HEK293 (cell line): ENCODE data around the gene PCBP2.

Experiments used
- CTCF ChIA-PET: fragments of 350-600 bp; formaldehyde crosslinking; extraction: SDS; loops from one replicate; lab custom pipeline; 2021; ENCODE audit warnings: antibody characterized with exemption; lab: Yijun Ruan, JAX
- POLR2A ChIA-PET: fragments of 300-600 bp; formaldehyde crosslinking; extraction: SDS; loops from one replicate; lab custom pipeline; 2020; ENCODE audit warnings: antibody characterized with exemption, inconsistent platforms; lab: Yijun Ruan, JAX
- H3K27ac ChIP-seq: fragments of 200-500 bp; sonication (Bioruptor generic); 2 replicates; pipeline ENCODE4 v1.5.1; 2014; ENCODE audit warnings: low read depth, low read length, control low read depth, inconsistent platforms; ENCODE audit errors: extremely low read depth
- H3K36me3 ChIP-seq, 2 experiments: fragments of 200-500 bp in 1 of 2; sonication (Bioruptor generic) in 1 of 2; 1 replicate in 1 of 2; 2 replicates in 1 of 2; pipeline ENCODE4 v1.5.1; 2014 to 2017; ENCODE audit warnings: inconsistent platforms in 2 of 2, low read length in 2 of 2; ENCODE audit not compliant: control insufficient read depth in 2 of 2, insufficient read depth in 1 of 2
- H3K4me1 ChIP-seq: fragments of 200-500 bp; sonication (Bioruptor generic); 2 replicates; pipeline ENCODE4 v1.5.1; 2014; ENCODE audit warnings: mild to moderate bottlenecking, low read length, inconsistent platforms; ENCODE audit not compliant: control insufficient read depth, insufficient read depth
- H3K4me3 ChIP-seq: 2 replicates; pipeline ENCODE4 v1.5.1; 2011; ENCODE audit warnings: low read depth, mild to moderate bottlenecking, control low read depth, low read length, moderate library complexity
- H3K9me3 ChIP-seq: fragments of 200-500 bp; sonication (Bioruptor generic); 2 replicates; pipeline ENCODE4 v1.5.1; 2014; ENCODE audit warnings: low read depth, low read length, inconsistent platforms; ENCODE audit not compliant: control insufficient read depth, insufficient read depth
- EGR2 ChIP-seq: fragments of 450-650 bp; formaldehyde crosslinking; IDR thresholded peaks from 2 replicates; pipeline ENCODE4 v1.5.1; 2016; ENCODE audit warnings: low read depth, missing biosample characterization, missing genetic modification characterization
- GLIS1 ChIP-seq: fragments of 450-650 bp; formaldehyde crosslinking; IDR thresholded peaks from 2 replicates; pipeline ENCODE4 v1.5.1; 2016; ENCODE audit warnings: missing biosample characterization, missing genetic modification characterization
- HOXC10 ChIP-seq: sonication (generic); formaldehyde crosslinking; IDR thresholded peaks from 2 replicates; pipeline ENCODE4 v1.8.1; 2023; ENCODE audit warnings: mild to moderate bottlenecking, missing genetic modification reagents
- KLF10 ChIP-seq: fragments of 450-650 bp; IDR thresholded peaks from 2 replicates; pipeline ENCODE4 v1.5.1; 2018; ENCODE audit warnings: missing biosample characterization, mild to moderate bottlenecking, missing genetic modification characterization
- TCF7L2 ChIP-seq: IDR thresholded peaks from 2 replicates; pipeline ENCODE4 v1.6.1; 2011; ENCODE audit warnings: low read depth, mild to moderate bottlenecking, inconsistent platforms, low read length, moderate library complexity, borderline replicate concordance
- ZBTB10 ChIP-seq: fragments of 450-650 bp; formaldehyde crosslinking; IDR thresholded peaks from 2 replicates; pipeline ENCODE4 v1.5.1; 2016; ENCODE audit warnings: missing biosample characterization, missing genetic modification characterization
- ZBTB20 ChIP-seq: fragments of 450-650 bp; formaldehyde crosslinking; IDR thresholded peaks from 2 replicates; pipeline ENCODE4 v1.5.1; 2016; ENCODE audit warnings: missing biosample characterization, missing genetic modification characterization
- ZBTB26 ChIP-seq: fragments of 450-650 bp; formaldehyde crosslinking; optimal IDR thresholded peaks from 2 replicates; pipeline ENCODE3; 2016; ENCODE audit warnings: missing biosample characterization, mild to moderate bottlenecking, missing genetic modification characterization
- ZBTB48 ChIP-seq: fragments of 450-650 bp; formaldehyde crosslinking; IDR thresholded peaks from 2 replicates; pipeline ENCODE4 v1.5.1; 2016; ENCODE audit warnings: missing biosample characterization, missing genetic modification characterization
- ZFHX2 ChIP-seq: fragments of 450-650 bp; formaldehyde crosslinking; conservative IDR thresholded peaks from 2 replicates; pipeline ENCODE4 v1.5.1; 2016; ENCODE audit warnings: missing biosample characterization, missing genetic modification characterization
- ZFP3 ChIP-seq: fragments of 450-650 bp; formaldehyde crosslinking; IDR thresholded peaks from 2 replicates; pipeline ENCODE4 v1.5.1; 2016; ENCODE audit warnings: low read depth, missing biosample characterization, missing genetic modification characterization
- ZNF157 ChIP-seq: fragments of 450-650 bp; formaldehyde crosslinking; IDR thresholded peaks from 2 replicates; pipeline ENCODE4 v1.5.1; 2016; ENCODE audit warnings: missing biosample characterization, missing genetic modification characterization
- ZNF16 ChIP-seq: fragments of 450-650 bp; formaldehyde crosslinking; IDR thresholded peaks from 2 replicates; pipeline ENCODE4 v1.5.1; 2016; ENCODE audit warnings: low read depth, missing biosample characterization, missing genetic modification characterization
- ZNF266 ChIP-seq: fragments of 450-650 bp; formaldehyde crosslinking; IDR thresholded peaks from 2 replicates; pipeline ENCODE4 v1.5.1; 2016; ENCODE audit warnings: missing biosample characterization, missing genetic modification characterization, low read depth
- ZNF280D ChIP-seq: fragments of 450-650 bp; formaldehyde crosslinking; IDR thresholded peaks from 2 replicates; pipeline ENCODE4 v1.5.1; 2016; ENCODE audit warnings: missing biosample characterization, missing genetic modification characterization
- ZNF292 ChIP-seq: fragments of 450-650 bp; formaldehyde crosslinking; IDR thresholded peaks from 2 replicates; pipeline ENCODE4 v1.5.1; 2016; ENCODE audit warnings: low read depth, missing biosample characterization, missing genetic modification characterization, borderline replicate concordance
- ZNF341 ChIP-seq: fragments of 450-650 bp; formaldehyde crosslinking; IDR thresholded peaks from 2 replicates; pipeline ENCODE4; 2016; ENCODE audit warnings: low read depth, missing biosample characterization, missing genetic modification characterization
- ZNF398 ChIP-seq: fragments of 450-650 bp; formaldehyde crosslinking; IDR thresholded peaks from 2 replicates; pipeline ENCODE4 v1.5.1; 2017; ENCODE audit warnings: missing biosample characterization, missing genetic modification characterization
- ZNF473 ChIP-seq: fragments of 450-650 bp; formaldehyde crosslinking; IDR thresholded peaks from 2 replicates; pipeline ENCODE4 v1.5.1; 2017; ENCODE audit warnings: missing biosample characterization, missing genetic modification characterization
- ZNF561 ChIP-seq: fragments of 450-650 bp; IDR thresholded peaks from 2 replicates; pipeline ENCODE4 v1.5.1; 2018; ENCODE audit warnings: missing biosample characterization, missing genetic modification characterization, borderline replicate concordance
- ZNF571 ChIP-seq: fragments of 450-650 bp; formaldehyde crosslinking; IDR thresholded peaks from 2 replicates; pipeline ENCODE4 v1.5.0; 2017; ENCODE audit warnings: missing biosample characterization, missing genetic modification characterization
- ZNF664 ChIP-seq: fragments of 450-650 bp; formaldehyde crosslinking; IDR thresholded peaks from 2 replicates; pipeline ENCODE4 v1.5.1; 2016; ENCODE audit warnings: missing biosample characterization, missing genetic modification characterization
- ZNF837 ChIP-seq: fragments of 450-650 bp; formaldehyde crosslinking; IDR thresholded peaks from 2 replicates; pipeline ENCODE4 v1.5.1; 2016; ENCODE audit warnings: missing biosample characterization, missing genetic modification characterization

The PCBP2 gene

GRCh38 chr12:53423597-53423996 lies 28.3 kb upstream of the PCBP2 start, which contains the start of gene AMHR2:
TSS of gene AMHR2 (plus strand) at chr12:53423855. CDS start at chr12:53423935, 80 bp downstream.
- TF ChIP-seq ZFHX2 (tag by site-specific recombination), result peak; percentile 37
- 0 out of 2 replicates have a peak, but pooled peaks have one; percentile 31 for TF ChIP-seq EGR2 (tag by site-specific recombination)
- peak; percentile 56 for TF ChIP-seq GLIS1 (tag by site-specific recombination)
- TF ChIP-seq ZNF571 (tag by site-specific recombination), result no peak
- CTCF ChIA-PET, result interaction anchor here (0.6 to 5.2 kb wide), 5 partner anchors 14 to 79 kb away, joined by 3 to 134 read pairs (median 4); no protein-coding TSS in a partner anchor

GRCh38 chr12:53424626-53425514 lies 27.0 kb upstream of the PCBP2 start:
- Histone ChIP-seq H3K4me3 (no peak overlapping the region), H3K27ac (peak overlapping the region; percentile 4; the same call in 1 of the 2 replicates), H3K36me3 (no peaks in the 10 kb centered on the region), H3K9me3 (no peaks in the 10 kb centered on the region), H3K4me1 (peaks cover 12% of the 10 kb centered on the region)
- CTCF ChIA-PET, result interaction anchor here (0.6 to 2.0 kb wide), 5 partner anchors 11 to 100 kb away, joined by 3 to 17 read pairs (median 4); no protein-coding TSS in a partner anchor
- POLR2A ChIA-PET, result interaction anchor here (0.7 to 1.3 kb wide), 3 partner anchors 16 to 104 kb away, joined by 3 to 6 read pairs (median 4); partner anchors contain the start of gene TARBP2
- TF ChIP-seq EGR2 (tag by site-specific recombination), result peak; percentile 37; the same call in 1 of the 2 replicates
- no peak for TF ChIP-seq ZNF664 (tag by site-specific recombination)
- TF ChIP-seq ZBTB20, result no peak
- TF ChIP-seq ZNF280D, result no peak
- TF ChIP-seq ZFHX2 (tag by site-specific recombination), result peak; percentile 26; the same call in 1 of the 2 replicates
- no peak for TF ChIP-seq ZNF473 (tag by site-specific recombination)
- no peak for TF ChIP-seq TCF7L2
- TF ChIP-seq ZNF837, result no peak
- no peak for TF ChIP-seq HOXC10 (CRISPR knock-in tag)
- no peak for TF ChIP-seq ZBTB26 (tag by site-specific recombination)
- TF ChIP-seq ZBTB48 (tag by site-specific recombination), result 0 out of 2 replicates have a peak, but pooled peaks have one; percentile 29
- TF ChIP-seq ZNF266 (tag by site-specific recombination), result no peak
- TF ChIP-seq ZNF157, result no peak
- TF ChIP-seq ZNF561 (tag by site-specific recombination), result no peak
- TF ChIP-seq KLF10 (tag by site-specific recombination), result no peak
- no peak for TF ChIP-seq ZNF292
- TF ChIP-seq ZFP3 (tag by site-specific recombination), result no peak
- TF ChIP-seq ZNF398 (tag by site-specific recombination), result no peak; the same call in none of the 2 replicates
- no peak for TF ChIP-seq ZBTB10 (tag by site-specific recombination)
- TF ChIP-seq ZNF341 (tag by site-specific recombination), result 0 out of 2 replicates have a peak, but pooled peaks have one; percentile 20
- TF ChIP-seq ZNF16, result no peak

More at GRCh38 chr12:53423597-53423996, 28.3 kb upstream of the PCBP2 start, which contains the start of gene AMHR2:
- no peak within 1 kb of the TSS for H3K4me3 ChIP-seq
- peaks cover 12% of the 10 kb centered on the region for H3K4me1 ChIP-seq
- POLR2A ChIA-PET, result no interaction called here
- no peaks in the 10 kb centered on the region for H3K9me3 ChIP-seq
- no peaks in the 10 kb centered on the region for H3K36me3 ChIP-seq
- no peak within 1 kb of the TSS for H3K27ac ChIP-seq
